ENCODE results near the gene DIABLO. TPM values are rescaled to one million over a fixed set of nuclear protein-coding genes. Genes with fewer than 3 reads are reported as not detected.
"Not testable (repeated sequence)": the region's sequence is repeated elsewhere in the genome, so short reads cannot be mapped to it uniquely, and the experiment has no call there.

The DIABLO gene
- total RNA-seq, result 22.8 TPM

DNA sequence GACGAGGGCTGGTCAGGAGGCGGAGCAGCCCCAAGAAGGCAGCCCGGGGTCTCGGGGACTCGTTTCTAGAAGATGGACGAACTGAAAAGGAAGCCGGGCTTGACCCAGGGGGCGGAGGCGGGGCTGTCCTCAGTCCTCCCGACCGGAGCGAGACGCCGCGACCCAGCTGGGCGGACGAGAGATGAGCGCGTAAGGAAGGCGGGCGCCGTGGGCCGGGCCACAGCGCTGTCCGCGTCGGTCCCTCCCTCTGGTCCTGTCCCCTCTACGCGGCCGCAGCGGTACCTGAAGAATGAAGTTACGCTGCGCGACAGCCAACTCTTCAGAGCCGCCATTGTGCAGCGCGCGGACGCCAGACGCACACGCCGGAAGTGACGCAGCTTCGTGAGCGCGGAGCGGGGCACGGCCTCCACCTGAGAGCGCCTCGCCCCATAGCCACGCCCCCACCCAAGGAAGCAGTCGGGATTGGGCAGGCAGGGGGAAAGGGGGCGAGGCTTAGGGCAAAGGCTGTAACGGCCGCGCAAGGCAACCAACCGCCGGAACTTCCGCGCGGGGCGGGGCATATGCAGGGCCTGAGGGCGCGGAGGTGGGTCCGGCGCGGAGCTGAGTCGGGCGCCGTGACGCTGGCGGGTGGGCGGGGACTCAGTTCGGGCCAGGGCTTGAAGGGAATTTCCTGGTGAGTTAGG is at the start of gene DIABLO:
Gene DIABLO, minus strand, starts transcription at position 370 of the 683 bp plus-strand sequence. Its CDS starts 38 bp downstream, at position 332.
- peak; percentile 100 for DNase-seq (ENCODE audit: low spot score)
- peak; percentile 93 for ATAC-seq

DNA sequence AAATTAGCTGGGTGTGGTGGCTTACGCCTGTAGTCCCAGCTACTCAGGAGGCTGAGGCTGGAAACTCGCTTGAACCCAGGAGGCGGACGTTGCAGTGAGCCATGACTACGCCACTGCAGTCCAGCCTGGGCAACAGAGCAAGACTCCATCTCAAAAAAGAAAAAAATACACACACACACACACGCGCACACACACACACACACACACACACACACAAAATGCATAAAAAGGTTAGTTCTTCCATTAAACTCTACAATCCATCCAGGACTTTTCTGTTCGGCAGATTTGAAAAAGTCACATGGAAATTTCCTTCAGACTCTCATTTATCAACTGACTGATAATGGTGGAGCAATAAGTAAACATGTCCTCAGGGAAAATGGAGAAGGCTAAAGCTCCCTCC is 49.6 kb upstream of the DIABLO start:
- DNase-seq (ENCODE audit: low spot score) (no peak), ATAC-seq (no peak)

DNA sequence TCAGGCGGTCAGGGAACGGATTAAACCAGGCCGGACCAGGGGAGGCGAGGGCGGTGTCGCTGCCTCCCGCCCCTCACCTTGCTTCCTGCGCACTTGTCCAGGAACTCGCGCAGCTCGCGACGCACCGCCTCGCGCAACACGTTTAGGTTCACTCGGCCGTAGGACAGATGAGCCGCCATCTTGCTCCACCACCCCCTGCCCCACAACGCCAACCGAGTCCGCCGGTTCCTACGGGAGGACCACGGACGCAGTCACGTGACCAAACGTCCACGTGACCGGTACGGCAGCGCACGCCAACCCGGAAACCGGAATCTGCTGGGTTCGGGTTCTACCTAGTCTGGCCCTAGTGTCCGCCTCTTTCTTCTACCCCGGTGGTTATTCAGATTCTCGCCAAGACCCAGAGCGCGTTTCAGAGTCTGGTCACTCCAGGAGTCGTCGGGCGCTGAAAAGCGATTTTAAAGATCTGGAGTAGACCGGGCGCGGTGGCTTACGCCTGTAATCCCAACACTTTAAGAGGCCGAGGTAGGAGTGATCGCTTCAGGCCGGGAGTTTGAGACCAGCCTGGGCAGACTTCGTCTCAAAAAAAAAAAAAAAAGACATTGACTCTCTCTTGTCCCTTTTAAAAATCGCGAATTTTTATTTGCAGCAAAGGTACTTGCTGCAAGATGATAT is 40.5 kb upstream of the DIABLO start, which contains the start of gene VPS33A:
Gene VPS33A, minus strand, starts transcription at position 265 of the 672 bp plus-strand sequence. Its CDS starts 86 bp downstream, at position 179.
- peak; percentile 98 for DNase-seq (ENCODE audit: low spot score)
- peak; percentile 94 for ATAC-seq

DNA sequence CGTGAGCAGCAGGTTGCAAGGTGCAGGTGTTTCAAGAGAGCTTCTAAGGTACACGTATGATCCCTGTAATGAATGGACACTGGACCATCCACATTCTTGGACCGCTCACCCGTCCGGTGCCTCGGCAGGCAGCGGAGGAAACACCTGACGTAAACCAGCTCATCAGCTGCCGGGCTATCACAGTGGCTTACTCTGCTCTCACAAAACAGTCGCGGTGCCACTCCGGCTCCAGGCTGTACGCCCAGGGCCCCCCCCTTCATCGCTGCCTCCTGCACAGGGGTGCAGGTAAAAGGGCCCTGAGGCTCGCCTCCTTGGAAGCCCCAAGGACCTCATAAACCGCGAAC is 40.0 kb upstream of the DIABLO start:
- DNase-seq (ENCODE audit: low spot score) (no peak), ATAC-seq (peak; percentile 57)

DNA sequence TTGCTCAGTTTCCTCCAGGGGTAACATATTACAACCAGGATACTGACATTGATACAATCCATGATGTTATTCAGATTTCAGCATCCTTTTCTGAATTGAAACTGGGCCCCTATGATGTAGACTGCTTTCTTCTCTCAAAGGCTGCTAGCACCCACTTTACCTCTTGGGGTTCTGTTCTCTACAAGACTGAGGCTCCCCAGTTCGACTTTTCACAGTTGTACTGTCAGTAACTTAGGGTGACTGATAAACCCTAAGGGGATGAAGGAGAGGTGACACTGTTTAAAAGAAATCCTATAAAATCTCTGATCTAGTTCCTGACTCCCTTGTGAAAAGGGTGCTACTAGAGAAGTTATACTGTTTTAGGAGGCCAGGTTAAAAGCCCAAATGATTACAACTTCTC is 39.6 kb upstream of the DIABLO start:
- DNase-seq (ENCODE audit: low spot score) (no peak), ATAC-seq (no peak)

DNA sequence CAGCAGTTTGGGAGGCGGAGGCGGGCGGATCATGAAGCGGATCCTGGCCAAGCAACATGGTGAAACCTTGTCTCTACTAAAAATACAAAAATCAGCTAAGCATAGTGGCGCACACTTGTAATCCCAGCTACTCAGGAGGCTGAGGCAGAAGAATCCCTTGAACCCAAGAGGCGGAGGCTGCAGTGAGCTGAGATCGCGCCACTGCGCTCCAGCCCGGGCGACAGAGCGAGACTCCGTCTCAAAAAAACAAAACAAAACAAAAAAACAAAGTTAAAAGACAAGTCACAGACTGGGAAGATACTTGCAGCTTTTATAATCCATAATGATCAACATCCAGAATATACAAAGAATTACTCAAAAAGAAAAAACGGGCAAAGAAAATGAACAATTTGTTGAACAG is 34.9 kb upstream of the DIABLO start:
- DNase-seq (ENCODE audit: low spot score); ATAC-seq: not testable (repeated sequence)

DNA sequence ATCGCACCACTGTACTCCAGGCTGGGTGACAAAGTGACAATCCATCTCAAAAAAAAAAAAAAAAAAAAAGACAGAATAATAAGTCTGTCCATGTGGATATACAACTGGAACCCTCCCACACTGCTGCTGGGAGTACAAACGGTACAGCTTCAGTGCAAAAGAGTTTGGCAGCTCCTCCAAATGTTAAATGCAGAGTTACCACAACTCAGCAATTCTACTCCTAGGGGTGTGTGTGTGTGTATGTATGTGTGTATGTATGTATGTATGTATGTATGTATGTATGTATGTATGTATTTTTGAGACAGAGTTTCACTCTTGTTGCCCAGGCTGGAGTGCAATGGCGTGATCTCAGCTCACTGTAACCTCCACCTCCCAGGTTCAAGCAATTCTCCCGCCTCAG is 33.1 kb upstream of the DIABLO start:
- ATAC-seq; DNase-seq (ENCODE audit: low spot score): not testable (repeated sequence)

DNA sequence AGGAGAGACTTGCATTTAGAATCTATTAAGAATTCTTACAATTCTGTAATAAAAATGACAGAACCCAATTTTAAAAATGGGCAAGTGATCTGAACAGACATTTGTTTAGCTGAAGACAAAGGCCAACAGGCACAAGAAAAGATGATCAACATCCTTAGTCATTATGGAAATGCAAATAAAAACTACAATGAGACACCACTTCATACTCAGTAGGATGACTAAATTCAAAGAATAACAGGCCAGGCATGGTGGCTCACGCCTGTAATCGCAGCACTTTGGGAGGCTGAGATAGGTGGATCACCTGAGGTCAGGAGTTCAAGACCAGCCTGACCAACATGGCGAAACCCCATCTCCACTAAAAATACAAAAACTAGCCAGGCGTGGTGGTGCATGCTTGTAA is 32.6 kb upstream of the DIABLO start:
- not testable (repeated sequence) for ATAC-seq; DNase-seq (ENCODE audit: low spot score)

DNA sequence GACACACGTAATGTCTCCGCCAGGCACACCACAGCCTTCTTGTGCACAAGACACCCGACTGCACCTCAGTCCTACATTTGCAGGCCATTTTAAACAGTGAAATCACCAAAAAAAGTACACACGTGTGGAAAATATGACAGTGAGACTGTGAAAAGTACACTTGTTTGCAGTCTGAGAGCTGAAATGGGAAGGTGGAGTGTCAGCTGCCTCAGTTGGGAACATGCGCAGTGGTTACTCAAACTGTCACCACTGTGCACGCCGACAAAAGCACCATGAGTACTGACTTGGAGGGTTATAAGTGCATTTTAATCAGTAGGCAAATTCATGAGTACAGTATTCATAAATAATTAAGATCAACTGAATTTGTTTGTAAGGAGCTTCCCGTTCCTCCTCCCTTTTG is 24.7 kb upstream of the DIABLO start:
- ATAC-seq (no peak), DNase-seq (ENCODE audit: low spot score) (no peak)

DNA sequence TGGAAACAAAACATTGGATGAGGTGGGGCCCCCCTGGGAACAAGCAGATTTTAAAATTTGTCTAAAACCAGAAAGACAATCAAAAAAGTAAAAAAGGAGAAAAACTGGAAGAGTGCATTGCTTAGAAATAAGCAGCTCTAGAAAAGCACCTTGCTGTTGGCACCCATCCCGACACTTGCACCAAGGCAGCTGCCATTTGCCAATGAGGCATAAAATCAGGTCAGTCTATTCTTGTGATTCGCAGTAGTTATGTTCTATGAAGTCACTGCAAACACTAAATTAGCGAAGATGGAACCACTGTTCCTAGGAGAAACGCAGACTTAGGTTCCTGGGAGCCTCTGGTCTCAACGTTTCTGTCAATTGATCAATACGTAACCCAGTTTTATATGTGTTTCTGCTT is 24.2 kb upstream of the DIABLO start:
- ATAC-seq (no peak), DNase-seq (ENCODE audit: low spot score) (no peak)

DNA sequence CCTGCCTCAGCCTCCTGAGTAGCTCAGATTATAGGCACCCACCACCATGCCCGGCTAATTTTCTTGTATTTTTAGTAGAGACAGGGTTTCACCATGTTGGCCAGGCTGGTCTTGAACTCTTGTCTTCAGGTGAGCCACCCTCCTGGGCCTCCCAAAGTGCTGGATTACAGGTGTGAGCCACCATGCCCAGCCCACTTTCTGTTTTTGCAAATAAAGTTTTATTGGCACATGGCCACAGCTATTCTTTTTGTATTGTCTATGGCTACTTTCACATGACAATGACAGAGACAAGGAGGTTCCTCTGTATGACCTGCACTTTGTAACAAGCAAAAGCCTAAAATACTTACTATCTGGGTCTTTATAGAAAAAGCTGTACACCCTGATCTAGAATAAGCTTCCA is 19.7 kb upstream of the DIABLO start:
- ATAC-seq, result no peak
- DNase-seq (ENCODE audit: low spot score), result no peak

DNA sequence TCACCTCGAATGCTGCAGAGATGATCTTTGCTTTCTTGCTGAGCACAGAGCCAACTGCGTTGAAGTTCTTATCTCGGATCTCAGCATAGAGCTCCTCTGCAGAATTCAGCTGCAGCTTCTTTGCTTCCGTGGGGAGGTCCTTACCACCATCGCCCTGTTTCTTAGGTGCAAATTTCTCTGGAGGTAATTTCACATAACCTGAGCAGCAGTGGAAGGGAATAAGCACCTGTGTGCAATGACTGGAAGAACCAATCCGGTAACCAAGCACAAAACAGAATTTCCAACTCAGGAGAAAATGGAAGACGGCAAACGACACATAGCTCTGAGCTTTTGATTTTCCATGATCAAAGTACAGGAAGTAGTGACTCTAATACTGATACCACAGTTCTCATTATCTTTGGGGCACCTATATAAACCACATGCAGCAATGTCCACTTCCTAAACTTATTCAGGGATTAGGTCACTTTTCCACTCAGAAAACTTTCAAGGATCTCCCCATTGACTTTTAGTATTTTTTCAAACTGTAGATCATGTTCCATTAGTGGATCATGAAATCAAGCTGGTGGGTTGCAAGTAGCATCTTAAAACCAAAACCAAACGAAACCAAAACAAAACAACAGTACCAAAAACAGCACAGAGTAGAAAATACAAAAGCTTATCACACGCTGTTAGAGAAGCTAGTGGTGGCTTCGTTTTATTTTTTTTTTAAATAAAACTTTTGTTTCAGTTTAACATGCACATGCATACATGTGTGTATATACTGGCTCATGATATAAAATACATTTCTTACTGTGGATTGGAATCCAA is 18.9 kb upstream of the DIABLO start:
- no peak for ATAC-seq

DNA sequence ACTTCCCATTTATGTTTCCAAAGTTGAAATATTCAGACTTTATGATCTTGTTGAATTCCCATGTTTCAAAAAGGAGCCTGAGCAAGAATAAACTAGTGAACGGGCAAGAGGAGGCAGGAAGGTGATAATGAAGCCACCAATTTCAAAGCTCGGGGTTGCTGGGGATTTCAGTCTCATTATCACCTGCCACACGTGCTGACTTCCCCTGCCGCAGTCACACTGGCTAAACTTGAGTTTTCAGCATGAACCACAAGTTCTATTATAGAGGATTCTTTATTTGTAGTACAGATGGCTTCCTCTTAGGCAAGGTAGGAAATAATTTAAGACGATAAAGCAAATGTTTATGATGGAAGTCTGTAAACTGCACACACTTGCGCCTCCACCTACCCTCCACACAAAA is 18.1 kb upstream of the DIABLO start:
- no peak for ATAC-seq
- DNase-seq (ENCODE audit: low spot score), result no peak

More for the DNA sequence above, 18.9 kb upstream of the DIABLO start:
- no peak for DNase-seq (ENCODE audit: low spot score)

DNA sequence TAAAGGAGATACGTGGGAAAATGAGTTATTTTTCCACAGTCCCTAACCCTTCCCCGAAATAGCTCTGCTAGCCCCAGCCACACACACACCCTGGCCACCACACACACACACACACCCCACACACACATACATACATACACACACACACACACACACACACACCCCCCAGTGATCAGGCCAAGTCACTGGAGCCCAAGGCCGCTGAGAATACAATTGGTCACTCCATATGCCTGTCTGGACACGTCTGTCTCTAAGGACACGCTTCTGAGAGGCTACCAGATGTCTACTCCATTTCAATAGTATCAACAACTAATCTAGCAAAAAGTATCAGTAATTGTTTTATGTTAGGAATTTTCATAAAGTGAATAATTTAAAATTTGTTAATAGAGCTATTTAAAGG is 13.0 kb upstream of the DIABLO start:
- ATAC-seq (no peak), DNase-seq (ENCODE audit: low spot score) (no peak)

DNA sequence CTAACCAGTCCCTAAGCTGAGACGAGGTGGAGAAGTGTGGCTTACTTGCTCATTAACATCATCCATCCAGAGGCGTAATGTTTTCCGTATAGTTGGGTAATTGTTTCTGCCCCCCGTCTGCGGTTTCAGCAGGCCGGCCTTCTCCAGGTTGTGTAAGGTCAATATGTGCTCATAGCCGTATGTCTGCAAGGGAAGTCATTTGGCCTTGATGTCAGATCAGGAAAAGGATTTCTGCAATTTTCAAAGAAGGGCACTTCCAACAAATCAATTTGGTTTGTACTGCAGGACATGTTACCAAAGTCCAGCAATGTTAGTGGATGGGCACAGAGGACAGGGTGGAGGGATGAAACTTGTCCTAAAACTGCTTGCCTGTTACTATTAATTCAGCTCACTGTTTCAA is 9.9 kb upstream of the DIABLO start:
- ATAC-seq, result peak; percentile 94

DNA sequence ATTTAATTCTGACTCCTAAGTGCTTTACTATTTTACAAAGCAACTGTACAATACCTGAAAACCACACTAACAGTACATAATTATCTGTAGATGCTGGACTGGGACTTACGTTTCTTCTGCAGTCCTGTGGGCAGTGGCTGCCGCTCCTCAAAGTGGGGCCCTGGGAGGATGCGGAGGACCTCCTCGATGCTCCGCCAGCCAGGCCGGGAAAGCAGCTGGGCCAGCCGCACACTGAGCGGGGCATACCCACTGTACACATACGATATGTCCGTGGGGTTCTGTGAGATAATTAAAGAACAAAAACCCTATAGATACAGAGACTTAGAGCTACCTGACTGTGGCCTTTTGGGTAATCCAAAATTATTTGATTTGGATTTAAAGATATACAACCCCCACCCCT is 6.8 kb upstream of the DIABLO start:
- ATAC-seq (no peak), DNase-seq (ENCODE audit: low spot score) (no peak)

More for the DNA sequence above, 9.9 kb upstream of the DIABLO start:
- DNase-seq (ENCODE audit: low spot score), result no peak

DNA sequence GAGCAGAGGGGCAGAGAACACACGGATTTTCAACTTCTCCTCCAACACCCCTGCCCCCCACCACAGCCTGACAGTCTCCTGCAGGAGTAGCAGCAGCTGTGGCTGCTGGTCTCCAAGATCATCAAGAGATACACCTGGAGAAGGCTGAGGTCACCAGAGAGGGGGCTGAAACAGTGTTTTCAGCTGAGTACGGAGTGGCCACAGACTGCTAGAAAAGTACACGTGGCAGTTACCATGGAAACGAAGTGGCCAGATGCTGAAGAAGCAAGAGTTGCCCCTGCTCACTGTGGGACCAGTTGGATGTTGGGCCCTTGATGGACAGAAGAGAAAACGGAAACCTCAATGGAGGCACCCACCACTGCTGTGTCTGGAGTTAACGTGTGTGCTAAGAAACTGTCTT is 4.9 kb upstream of the DIABLO start:
- no peak for ATAC-seq
- no peak for DNase-seq (ENCODE audit: low spot score)

DNA sequence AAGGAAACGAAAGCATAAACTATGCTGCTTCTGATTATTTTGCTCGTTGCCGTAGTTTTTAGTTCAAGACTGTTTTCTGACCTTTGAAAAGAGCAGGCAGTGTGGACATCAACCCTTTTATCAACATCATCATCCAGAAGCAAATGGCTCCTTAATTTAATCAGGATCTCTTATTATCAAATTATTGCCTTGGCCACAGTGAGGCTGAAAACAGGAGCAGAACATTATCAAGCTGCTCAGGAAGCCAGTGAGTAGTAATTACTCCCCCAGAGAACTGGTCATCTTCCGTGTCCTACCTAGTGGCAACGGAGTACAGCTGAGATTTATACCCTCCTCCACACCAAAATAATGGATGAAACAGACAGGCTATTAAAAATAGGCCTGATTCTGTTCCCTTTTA is 2.2 kb upstream of the DIABLO start:
- no peak for ATAC-seq
- DNase-seq (ENCODE audit: low spot score), result no peak

DNA sequence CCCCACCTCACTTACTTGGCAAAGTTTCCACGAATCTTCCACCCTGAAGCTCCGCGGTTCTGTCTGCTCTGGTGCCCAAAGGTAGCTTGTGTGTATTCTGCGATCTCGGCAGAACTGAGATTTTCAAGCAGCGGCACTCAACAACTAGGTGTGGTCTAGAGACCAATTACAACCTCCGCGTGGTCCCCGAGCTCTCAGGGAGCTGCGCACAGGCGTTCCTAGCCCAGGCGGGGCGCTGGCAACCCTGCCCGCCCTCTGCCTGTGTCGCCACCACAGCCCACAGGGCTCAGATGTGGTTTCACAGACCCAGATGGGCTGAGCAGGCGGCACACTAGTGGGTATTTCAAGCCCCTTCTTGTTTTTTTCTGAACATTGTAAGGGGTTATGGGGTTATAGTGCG is 1.5 kb upstream of the DIABLO start:
- no peak for DNase-seq (ENCODE audit: low spot score)

DNA sequence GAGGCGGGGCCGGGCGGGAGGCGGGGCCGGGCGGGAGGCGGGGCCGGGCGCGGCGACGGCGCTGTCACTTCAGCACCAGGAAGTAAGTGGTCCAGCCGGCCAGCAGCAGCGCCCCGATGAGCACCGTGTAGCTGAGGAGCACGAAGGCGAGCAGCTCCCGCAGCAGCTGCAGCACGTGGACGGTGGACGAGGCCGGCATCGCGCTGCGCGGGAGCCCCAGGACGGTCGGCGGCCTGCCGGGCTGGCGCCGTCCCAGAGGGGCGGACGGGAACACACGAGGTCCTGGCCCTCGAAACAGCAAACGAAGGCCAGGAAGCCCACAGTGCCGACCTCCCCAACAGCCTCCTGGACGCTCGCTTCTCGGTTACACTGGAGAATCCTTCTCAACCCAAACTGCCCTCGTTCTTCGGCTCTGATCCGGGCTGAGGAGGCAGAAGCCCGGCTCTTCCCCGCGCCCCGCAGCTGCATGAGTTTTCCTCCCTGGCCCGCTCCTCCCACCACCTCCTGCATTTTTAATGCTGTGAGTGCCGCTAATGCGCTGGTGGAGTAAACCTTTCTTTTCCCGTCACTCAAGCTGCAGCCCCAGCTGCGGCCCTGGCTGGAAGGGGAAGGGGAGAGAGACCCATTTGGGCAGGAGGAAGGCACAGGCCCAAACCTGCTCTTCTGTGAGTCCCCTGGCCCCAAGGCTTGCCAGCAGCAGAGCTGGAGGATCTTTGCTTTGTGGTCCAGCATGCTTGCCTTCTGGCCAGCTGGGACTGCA is 694 bp upstream of the DIABLO start:
- ATAC-seq (no peak), DNase-seq (ENCODE audit: low spot score) (no peak)

More for the DNA sequence above, 1.5 kb upstream of the DIABLO start:
- no peak for ATAC-seq

DNA sequence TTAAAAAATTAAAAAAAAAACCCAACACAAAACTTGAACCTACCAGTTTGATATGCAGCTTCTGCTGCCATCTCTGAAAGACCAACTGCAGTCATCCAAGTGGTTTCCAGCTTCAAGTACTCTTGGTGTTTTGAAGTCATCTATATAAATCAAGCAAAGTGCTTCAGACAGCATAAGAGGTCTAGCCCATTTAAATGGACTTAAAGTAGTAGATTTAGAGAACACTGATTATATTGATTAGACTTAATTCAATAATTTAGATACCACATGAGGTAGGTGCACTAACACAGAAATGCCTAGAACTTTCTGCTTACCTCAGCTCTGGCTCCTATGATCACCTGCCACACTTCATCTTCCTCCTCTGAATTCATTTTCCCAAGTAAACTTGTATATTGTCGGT is 9.4 kb downstream of the DIABLO start:
- no peak for ATAC-seq

More for the DNA sequence above, 9.4 kb downstream of the DIABLO start:
- DNase-seq (ENCODE audit: low spot score), result no peak
